ENCODE results near the gene PDZD2. TPM values are rescaled to one million over a fixed set of nuclear protein-coding genes. Genes with fewer than 3 reads are reported as not detected.
"Not testable (repeated sequence)": the region's sequence is repeated elsewhere in the genome, so short reads cannot be mapped to it uniquely, and the experiment has no call there.

The PDZD2 gene
- total RNA-seq, 1 donor from 2014 or later, result 4.3 TPM

DNA sequence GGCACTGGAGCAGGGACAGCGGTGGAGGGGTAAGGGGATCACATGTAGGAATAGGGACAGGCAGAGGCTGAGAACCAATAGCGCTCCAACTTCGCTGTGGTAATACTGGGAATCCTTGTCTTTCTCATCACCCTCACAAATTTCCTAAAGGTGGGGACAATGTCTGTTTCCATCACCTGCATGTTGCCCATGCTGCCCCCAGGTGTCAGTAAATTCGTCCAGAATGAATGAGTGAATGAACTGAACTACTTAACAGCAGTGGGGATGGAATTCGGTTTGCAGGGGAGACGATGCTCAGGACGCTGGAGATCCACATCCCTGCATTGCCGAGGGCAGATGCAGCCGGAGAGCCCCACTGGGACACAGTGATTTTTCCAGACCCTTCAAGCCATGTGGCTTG is 129.9 kb downstream of the PDZD2 start:
- DNase-seq (ENCODE audit: extremely low spot score, unreplicated experiment), result no peak
- Mint-ChIP-seq H3K4me1 (ENCODE audit: unreplicated experiment) (peaks cover 10% of the 10 kb centered on the region), H3K27me3 (no peaks in the 10 kb centered on the region), H3K27ac (no peak overlapping the region), H3K4me3 (no peak overlapping the region), H3K36me3 (no peaks in the 10 kb centered on the region), H3K9me3 (no peaks in the 10 kb centered on the region)
- TF ChIP-seq, protein P1, sequence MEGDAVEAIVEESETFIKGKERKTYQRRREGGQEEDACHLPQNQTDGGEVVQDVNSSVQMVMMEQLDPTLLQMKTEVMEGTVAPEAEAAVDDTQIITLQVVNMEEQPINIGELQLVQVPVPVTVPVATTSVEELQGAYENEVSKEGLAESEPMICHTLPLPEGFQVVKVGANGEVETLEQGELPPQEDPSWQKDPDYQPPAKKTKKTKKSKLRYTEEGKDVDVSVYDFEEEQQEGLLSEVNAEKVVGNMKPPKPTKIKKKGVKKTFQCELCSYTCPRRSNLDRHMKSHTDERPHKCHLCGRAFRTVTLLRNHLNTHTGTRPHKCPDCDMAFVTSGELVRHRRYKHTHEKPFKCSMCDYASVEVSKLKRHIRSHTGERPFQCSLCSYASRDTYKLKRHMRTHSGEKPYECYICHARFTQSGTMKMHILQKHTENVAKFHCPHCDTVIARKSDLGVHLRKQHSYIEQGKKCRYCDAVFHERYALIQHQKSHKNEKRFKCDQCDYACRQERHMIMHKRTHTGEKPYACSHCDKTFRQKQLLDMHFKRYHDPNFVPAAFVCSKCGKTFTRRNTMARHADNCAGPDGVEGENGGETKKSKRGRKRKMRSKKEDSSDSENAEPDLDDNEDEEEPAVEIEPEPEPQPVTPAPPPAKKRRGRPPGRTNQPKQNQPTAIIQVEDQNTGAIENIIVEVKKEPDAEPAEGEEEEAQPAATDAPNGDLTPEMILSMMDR (conservative IDR thresholded peaks at IDR 0.05), result no peak

- H3K27me3 Mint-ChIP-seq, result no peaks in the 10 kb centered on the region
- TF ChIP-seq, protein P1 (conservative IDR thresholded peaks at IDR 0.05), result no peak
- no peak for DNase-seq (ENCODE audit: extremely low spot score, unreplicated experiment)
- H3K4me3 Mint-ChIP-seq, result no peak overlapping the region
- H3K4me1 Mint-ChIP-seq (ENCODE audit: unreplicated experiment), result peaks cover 10% of the 10 kb centered on the region
- H3K9me3 Mint-ChIP-seq, result no peaks in the 10 kb centered on the region
- no peaks in the 10 kb centered on the region for H3K36me3 Mint-ChIP-seq
- no peak overlapping the region for H3K27ac Mint-ChIP-seq
These were observed 130.6 kb downstream of the PDZD2 start for GRCh38 chr5:31769530-31769929.

- H3K9me3 Mint-ChIP-seq, result peaks cover 4% of the 10 kb centered on the region
These were observed 131.3 kb downstream of the PDZD2 start for GRCh38 chr5:31770132-31770720.

GRCh38 chr5:31770998-31771397 is 132.1 kb downstream of the PDZD2 start:
- Mint-ChIP-seq H3K27me3 (no peaks in the 10 kb centered on the region), H3K4me3 (no peak overlapping the region), H3K36me3 (no peaks in the 10 kb centered on the region), H3K27ac (no peak overlapping the region), H3K9me3 (peaks cover 5% of the 10 kb centered on the region), H3K4me1 (ENCODE audit: unreplicated experiment) (peaks cover 5% of the 10 kb centered on the region)
- TF ChIP-seq, protein P1 (conservative IDR thresholded peaks at IDR 0.05), result no peak
- DNase-seq (ENCODE audit: extremely low spot score, unreplicated experiment), result no peak

More at GRCh38 chr5:31770132-31770720, 131.3 kb downstream of the PDZD2 start:
- Mint-ChIP-seq H3K4me3 (no peak overlapping the region), H3K4me1 (ENCODE audit: unreplicated experiment) (peaks cover 8% of the 10 kb centered on the region), H3K27me3 (no peaks in the 10 kb centered on the region), H3K36me3 (no peaks in the 10 kb centered on the region), H3K27ac (no peak overlapping the region)
- DNase-seq (ENCODE audit: extremely low spot score, unreplicated experiment), result no peak
- TF ChIP-seq, protein P1 (conservative IDR thresholded peaks at IDR 0.05), result no peak

GRCh38 chr5:31771500-31771899 is 132.6 kb downstream of the PDZD2 start:
- Mint-ChIP-seq H3K27ac (no peak overlapping the region), H3K9me3 (peaks cover 5% of the 10 kb centered on the region), H3K4me3 (no peak overlapping the region), H3K4me1 (ENCODE audit: unreplicated experiment) (peaks cover 5% of the 10 kb centered on the region), H3K36me3 (no peaks in the 10 kb centered on the region), H3K27me3 (no peaks in the 10 kb centered on the region)
- TF ChIP-seq, protein P1 (conservative IDR thresholded peaks at IDR 0.05), result no peak
- no peak for DNase-seq (ENCODE audit: extremely low spot score, unreplicated experiment)

DNA sequence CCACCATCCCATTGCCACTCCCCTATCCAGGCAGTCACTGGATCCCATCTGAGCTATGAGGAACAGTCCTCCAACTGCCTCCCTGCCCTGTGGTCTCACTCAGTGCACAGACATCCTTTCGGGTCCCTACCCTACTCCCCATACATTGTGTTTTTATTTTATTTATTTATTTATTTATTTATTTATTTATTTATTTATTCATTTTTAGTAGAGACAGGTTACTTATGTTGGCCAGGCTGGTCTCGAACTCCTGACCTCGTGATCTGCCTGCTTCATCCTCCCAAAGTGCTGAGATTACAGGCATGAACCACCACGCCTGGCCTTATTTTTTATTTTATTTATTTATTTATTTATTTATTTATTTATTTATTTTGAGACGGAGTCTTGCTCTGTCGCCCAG is 137.4 kb downstream of the PDZD2 start:
- H3K4me1 Mint-ChIP-seq (ENCODE audit: unreplicated experiment); H3K36me3 Mint-ChIP-seq; H3K9me3 Mint-ChIP-seq; H3K4me3 Mint-ChIP-seq; H3K27ac Mint-ChIP-seq; H3K27me3 Mint-ChIP-seq; DNase-seq (ENCODE audit: extremely low spot score, unreplicated experiment): not testable (repeated sequence)
